Liver (tissue), 9 donors: ENCODE measurements around the gene GOLGA2. TPM values are rescaled to one million over a fixed set of nuclear protein-coding genes. Genes with fewer than 3 reads are reported as not detected.

Experiments
- DNase-seq: peaks from one replicate; pipeline ENCODE4 v3.0.0-alpha.2; 2017; ENCODE audit warnings: low spot score
- H3K27ac ChIP-seq, 2 donors: one replicate each; pipeline ENCODE4 v1.7.0; 2013; ENCODE audit warnings: inconsistent platforms in 2 of 2, low read length in 2 of 2, control low read depth in 1 of 2, low read depth in 1 of 2, mild to moderate bottlenecking in 1 of 2
- H3K27me3 ChIP-seq, 4 donors: one replicate each; pipeline versions ENCODE4 v1.6.1 to v1.7.0; 2013; ENCODE audit warnings: low read length in 3 of 4, inconsistent platforms in 1 of 4, mild to moderate bottlenecking in 1 of 4, moderate library complexity in 1 of 4; ENCODE audit not compliant: control insufficient read depth in 4 of 4, insufficient read depth in 4 of 4
- H3K36me3 ChIP-seq, 4 donors: one replicate each; pipeline versions ENCODE4 v1.6.1 to v1.7.0; 2013; ENCODE audit warnings: low read length in 3 of 4, mild to moderate bottlenecking in 3 of 4, low read depth in 1 of 4, moderate library complexity in 1 of 4; ENCODE audit not compliant: control insufficient read depth in 4 of 4, insufficient read depth in 3 of 4
- H3K4me1 ChIP-seq, 4 donors: one replicate each; pipeline versions ENCODE4 v1.6.1 to v1.7.0; 2013; ENCODE audit warnings: low read length in 3 of 4, mild to moderate bottlenecking in 3 of 4, moderate library complexity in 1 of 4; ENCODE audit not compliant: control insufficient read depth in 4 of 4, insufficient read depth in 4 of 4
- H3K4me3 ChIP-seq, 3 donors: one replicate each; pipeline versions ENCODE4 v1.6.1 to v1.7.0; 2013; ENCODE audit warnings: low read length in 3 of 3, control low read depth in 1 of 3, low read depth in 1 of 3, mild to moderate bottlenecking in 1 of 3
- H3K9ac ChIP-seq, 2 donors: one replicate each; pipeline ENCODE4 v1.7.0; 2013; ENCODE audit warnings: low read length in 2 of 2, mild to moderate bottlenecking in 2 of 2, moderate library complexity in 2 of 2, control low read depth in 1 of 2, low read depth in 1 of 2
- H3K9me3 ChIP-seq, 4 donors: one replicate each; pipeline versions ENCODE4 v1.6.1 to v1.7.0; 2013; ENCODE audit warnings: low read length in 3 of 4; ENCODE audit not compliant: control insufficient read depth in 4 of 4
- EGR1 ChIP-seq, 2 donors: IDR thresholded peaks; 2 replicates each; pipeline ENCODE4 v1.6.1; 2016 to 2018; ENCODE audit warnings: antibody characterized with exemption in 2 of 2, low read depth in 2 of 2
- FOXA1 ChIP-seq: IDR thresholded peaks from 2 replicates; pipeline ENCODE4 v1.6.1; 2016; ENCODE audit warnings: antibody characterized with exemption
- FOXA2 ChIP-seq: IDR thresholded peaks from 2 replicates; pipeline ENCODE4 v1.6.1; 2016; ENCODE audit warnings: antibody characterized with exemption
- GABPA ChIP-seq, 2 donors: IDR thresholded peaks in 1 of 2; conservative IDR thresholded peaks in 1 of 2; 2 replicates each; pipeline ENCODE4 v1.6.1; 2016; ENCODE audit warnings: antibody characterized with exemption in 2 of 2, mild to moderate bottlenecking in 1 of 2, moderate library complexity in 1 of 2
- JUND ChIP-seq, 2 donors: IDR thresholded peaks; 2 replicates each; pipeline ENCODE4 v1.6.1; 2016; ENCODE audit warnings: antibody characterized with exemption in 2 of 2
- NR2F2 ChIP-seq: IDR thresholded peaks from 2 replicates; pipeline ENCODE4 v1.6.1; 2016; ENCODE audit warnings: antibody characterized with exemption
- RAD21 ChIP-seq, 2 donors: IDR thresholded peaks; 2 replicates each; pipeline ENCODE4 v1.6.1; 2016; ENCODE audit warnings: antibody characterized with exemption in 2 of 2, mild to moderate bottlenecking in 2 of 2
- TAF1 ChIP-seq: conservative IDR thresholded peaks from 2 replicates; pipeline ENCODE4 v1.6.1; 2016; ENCODE audit warnings: antibody characterized with exemption, mild to moderate bottlenecking
- YY1 ChIP-seq: IDR thresholded peaks from 2 replicates; pipeline ENCODE4 v1.6.1; 2016; ENCODE audit warnings: antibody characterized with exemption, mild to moderate bottlenecking
- WGBS: extraction: QIAGEN DNeasy Blood & Tissue Kit; methylation state at CpG from one replicate; pipeline ENCODE4 v1.1.7; 2013; 5-methylcytosine and 5-hydroxymethylcytosine counted together
- polyA plus RNA-seq, 2 donors: library from polyadenylated mRNA; stranded (reverse) in 1 of 2; unstranded in 1 of 2; fragments of 200-250 nt in 1 of 2; fragments of >200 nt in 1 of 2; fragmentation: Nextera tagmentation in 1 of 2; extraction: Ambion mirVana in 1 of 2; gene quantifications; one replicate each; pipeline versions ENCODE4 v1.2.1 to v1.2.3, GENCODE V29; 2013 to 2015
- total RNA-seq, 2 donors: library from RNA; depleted of rRNA; stranded (reverse); fragments of >200 nt; gene quantifications; one replicate each; pipeline ENCODE4 v1.2.3, GENCODE V29; 2014
- TF ChIP-seq, protein P1 (sequence below): fragments of 150-350 bp; IDR thresholded peaks from 2 replicates; pipeline ENCODE4 v1.5.1; 2017; ENCODE audit warnings: improper control_type of control experiment, low read depth, low read length; ENCODE audit not compliant: missing input control
- TF ChIP-seq, protein P2 (sequence below): IDR thresholded peaks from 2 replicates; pipeline ENCODE4 v1.6.1; 2016; ENCODE audit warnings: antibody characterized with exemption
- TF ChIP-seq, protein P3 (sequence below): IDR thresholded peaks from 2 replicates; pipeline ENCODE4 v1.6.1; 2016; ENCODE audit warnings: antibody characterized with exemption
- TF ChIP-seq, protein P4 (sequence below): IDR thresholded peaks from 2 replicates; pipeline ENCODE4 v1.6.1; 2016; ENCODE audit warnings: antibody characterized with exemption
- donor health status: healthy.
- donor health status: healthy.
- donor health status: healthy.
- donor health status: healthy.
- donor health status: healthy.

The GOLGA2 gene
- total and polyA plus RNA-seq, 4 donors, result 14.4 to 45.7 (median 27.9) TPM

DNA sequence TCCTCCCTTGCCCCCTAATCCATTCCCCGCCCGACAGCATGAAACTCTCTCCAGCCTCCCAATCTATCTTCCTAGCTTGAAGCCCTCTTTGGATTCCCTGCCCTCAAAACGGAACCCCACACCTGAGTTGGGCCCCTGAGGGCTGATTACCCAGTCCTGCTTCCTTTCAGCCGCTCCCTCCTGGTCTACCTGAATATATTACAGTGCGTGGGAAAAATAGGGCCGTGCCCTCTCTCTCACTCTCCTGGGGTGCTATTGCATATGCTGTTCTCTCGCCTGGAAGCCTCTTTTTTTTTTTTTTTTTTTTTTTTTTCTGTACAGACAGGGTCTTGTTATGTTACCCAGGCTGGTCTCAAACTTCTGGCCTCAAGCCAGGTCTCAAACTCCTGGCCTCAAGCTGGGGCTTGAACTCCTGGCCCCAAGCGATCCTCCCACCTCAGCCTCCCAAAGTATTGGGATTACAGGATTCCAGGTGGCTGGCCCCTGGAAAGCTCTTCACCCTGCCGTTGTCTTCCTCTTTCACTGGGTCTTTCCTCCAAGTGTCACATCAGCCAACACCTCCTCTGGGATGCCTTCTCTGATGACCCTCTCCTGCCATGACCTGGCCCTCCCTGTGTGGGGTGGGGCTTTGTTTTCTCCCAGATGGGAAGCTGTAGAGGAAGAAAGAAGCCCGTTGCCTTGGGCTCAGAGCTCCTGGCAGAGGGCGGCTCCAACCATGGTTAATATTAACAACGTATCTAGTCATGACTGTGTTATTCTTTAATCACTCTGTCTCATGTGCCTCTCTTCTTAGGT is 64.4 kb downstream of the GOLGA2 start (continued):
- TF ChIP-seq, protein P1, sequence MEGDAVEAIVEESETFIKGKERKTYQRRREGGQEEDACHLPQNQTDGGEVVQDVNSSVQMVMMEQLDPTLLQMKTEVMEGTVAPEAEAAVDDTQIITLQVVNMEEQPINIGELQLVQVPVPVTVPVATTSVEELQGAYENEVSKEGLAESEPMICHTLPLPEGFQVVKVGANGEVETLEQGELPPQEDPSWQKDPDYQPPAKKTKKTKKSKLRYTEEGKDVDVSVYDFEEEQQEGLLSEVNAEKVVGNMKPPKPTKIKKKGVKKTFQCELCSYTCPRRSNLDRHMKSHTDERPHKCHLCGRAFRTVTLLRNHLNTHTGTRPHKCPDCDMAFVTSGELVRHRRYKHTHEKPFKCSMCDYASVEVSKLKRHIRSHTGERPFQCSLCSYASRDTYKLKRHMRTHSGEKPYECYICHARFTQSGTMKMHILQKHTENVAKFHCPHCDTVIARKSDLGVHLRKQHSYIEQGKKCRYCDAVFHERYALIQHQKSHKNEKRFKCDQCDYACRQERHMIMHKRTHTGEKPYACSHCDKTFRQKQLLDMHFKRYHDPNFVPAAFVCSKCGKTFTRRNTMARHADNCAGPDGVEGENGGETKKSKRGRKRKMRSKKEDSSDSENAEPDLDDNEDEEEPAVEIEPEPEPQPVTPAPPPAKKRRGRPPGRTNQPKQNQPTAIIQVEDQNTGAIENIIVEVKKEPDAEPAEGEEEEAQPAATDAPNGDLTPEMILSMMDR, result no peak
- TF ChIP-seq, protein P2, sequence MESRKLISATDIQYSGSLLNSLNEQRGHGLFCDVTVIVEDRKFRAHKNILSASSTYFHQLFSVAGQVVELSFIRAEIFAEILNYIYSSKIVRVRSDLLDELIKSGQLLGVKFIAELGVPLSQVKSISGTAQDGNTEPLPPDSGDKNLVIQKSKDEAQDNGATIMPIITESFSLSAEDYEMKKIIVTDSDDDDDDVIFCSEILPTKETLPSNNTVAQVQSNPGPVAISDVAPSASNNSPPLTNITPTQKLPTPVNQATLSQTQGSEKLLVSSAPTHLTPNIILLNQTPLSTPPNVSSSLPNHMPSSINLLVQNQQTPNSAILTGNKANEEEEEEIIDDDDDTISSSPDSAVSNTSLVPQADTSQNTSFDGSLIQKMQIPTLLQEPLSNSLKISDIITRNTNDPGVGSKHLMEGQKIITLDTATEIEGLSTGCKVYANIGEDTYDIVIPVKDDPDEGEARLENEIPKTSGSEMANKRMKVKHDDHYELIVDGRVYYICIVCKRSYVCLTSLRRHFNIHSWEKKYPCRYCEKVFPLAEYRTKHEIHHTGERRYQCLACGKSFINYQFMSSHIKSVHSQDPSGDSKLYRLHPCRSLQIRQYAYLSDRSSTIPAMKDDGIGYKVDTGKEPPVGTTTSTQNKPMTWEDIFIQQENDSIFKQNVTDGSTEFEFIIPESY, result no peak
- TF ChIP-seq RAD21 (IDR thresholded peaks at IDR 0.05), result no peak
- no peak for TF ChIP-seq NR2F2

DNA sequence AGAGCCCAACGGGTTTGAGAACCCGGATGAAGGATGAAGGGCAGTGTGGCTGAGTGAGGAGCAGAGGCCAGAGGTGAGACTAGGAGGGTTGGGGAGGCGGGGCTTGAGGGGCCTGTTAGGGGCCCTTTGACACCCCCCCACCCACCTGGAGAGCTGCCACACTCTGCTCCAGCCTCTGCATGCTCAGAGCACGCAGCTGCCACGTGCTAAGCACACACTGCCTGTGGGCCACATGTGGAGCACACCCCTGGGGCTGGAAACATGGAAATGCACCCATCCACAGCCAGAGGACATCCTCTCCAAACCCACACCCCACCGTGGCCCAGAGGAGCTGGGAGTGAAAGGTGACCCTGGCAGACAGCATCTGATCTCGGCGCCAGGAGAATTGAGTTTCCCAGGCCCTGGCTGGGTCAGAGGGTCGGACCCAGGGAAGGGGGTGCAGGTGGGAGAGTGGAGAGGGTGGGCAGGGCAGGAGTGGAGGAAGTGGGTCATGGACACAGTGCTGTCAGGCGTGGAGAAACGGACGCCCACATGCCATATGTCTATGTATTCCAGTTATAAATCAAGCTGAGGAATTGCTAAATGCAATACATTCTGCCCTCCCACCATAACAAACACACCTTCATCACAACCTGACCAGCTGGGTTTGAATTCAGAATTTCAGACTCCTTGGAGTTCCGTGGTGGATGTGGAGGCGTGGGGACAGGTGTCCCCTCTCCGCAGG is 66.7 kb downstream of the GOLGA2 start:
- H3K27ac ChIP-seq, result peak overlapping the region; percentile 60 to 74
- no peaks in the 10 kb centered on the region for H3K27me3 ChIP-seq
- no peak for TF ChIP-seq TAF1
- no peak for TF ChIP-seq GABPA (IDR thresholded peaks at IDR 0.05 in 1 of 2, conservative IDR thresholded peaks at IDR 0.05 in 1 of 2)
- no peak for TF ChIP-seq FOXA1
- TF ChIP-seq, protein P2, result no peak
- TF ChIP-seq, protein P3, sequence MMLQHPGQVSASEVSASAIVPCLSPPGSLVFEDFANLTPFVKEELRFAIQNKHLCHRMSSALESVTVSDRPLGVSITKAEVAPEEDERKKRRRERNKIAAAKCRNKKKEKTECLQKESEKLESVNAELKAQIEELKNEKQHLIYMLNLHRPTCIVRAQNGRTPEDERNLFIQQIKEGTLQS, result no peak
- TF ChIP-seq, protein P4, sequence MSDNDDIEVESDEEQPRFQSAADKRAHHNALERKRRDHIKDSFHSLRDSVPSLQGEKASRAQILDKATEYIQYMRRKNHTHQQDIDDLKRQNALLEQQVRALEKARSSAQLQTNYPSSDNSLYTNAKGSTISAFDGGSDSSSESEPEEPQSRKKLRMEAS, result no peak
- TF ChIP-seq JUND (IDR thresholded peaks at IDR 0.05), result no peak
- TF ChIP-seq FOXA2, result no peak
- no peak for TF ChIP-seq EGR1 (IDR thresholded peaks at IDR 0.05; ENCODE audit: low read depth in 2 of 2)
- no peak for TF ChIP-seq YY1
- no peak for TF ChIP-seq NR2F2
- H3K4me1 ChIP-seq, result peaks cover 4 to 60% (median 36%) of the 10 kb centered on the region in 4 donors
- no peaks in the 10 kb centered on the region for H3K9me3 ChIP-seq
- H3K9ac ChIP-seq, result no peak overlapping the region
- no peaks in the 10 kb centered on the region for H3K36me3 ChIP-seq
- no peak overlapping the region for H3K4me3 ChIP-seq
- DNase-seq, result no peak
- WGBS, result 81% methylated on average over 15 of the region's 15 CpGs
